ENCODE measurements around the gene PARP12.

The PARP12 gene

GRCh38 chr7:140055833-140056232 is 6.9 kb downstream of the PARP12 start:
- in situ Hi-C loops (cut with MboI; ENCODE audit: low pct_unique_long_range_greater_than_20kb, low sequenced_read_pairs, unreplicated experiment), result no loop called here
- TF ChIP-seq CTCF (IDR thresholded peaks at IDR 0.05; ENCODE audit: extremely low read depth, insufficient read depth, missing control alignments), result no peak
- no peak for DNase-seq (ENCODE audit: low spot score)

GRCh38 chr7:140054751-140055150 is 8.0 kb downstream of the PARP12 start:
- in situ Hi-C loops (cut with MboI; ENCODE audit: low pct_unique_long_range_greater_than_20kb, low sequenced_read_pairs, unreplicated experiment), result no loop called here
- no peak for DNase-seq (ENCODE audit: low spot score)
- TF ChIP-seq CTCF (IDR thresholded peaks at IDR 0.05; ENCODE audit: extremely low read depth, insufficient read depth, missing control alignments), result no peak

DNA sequence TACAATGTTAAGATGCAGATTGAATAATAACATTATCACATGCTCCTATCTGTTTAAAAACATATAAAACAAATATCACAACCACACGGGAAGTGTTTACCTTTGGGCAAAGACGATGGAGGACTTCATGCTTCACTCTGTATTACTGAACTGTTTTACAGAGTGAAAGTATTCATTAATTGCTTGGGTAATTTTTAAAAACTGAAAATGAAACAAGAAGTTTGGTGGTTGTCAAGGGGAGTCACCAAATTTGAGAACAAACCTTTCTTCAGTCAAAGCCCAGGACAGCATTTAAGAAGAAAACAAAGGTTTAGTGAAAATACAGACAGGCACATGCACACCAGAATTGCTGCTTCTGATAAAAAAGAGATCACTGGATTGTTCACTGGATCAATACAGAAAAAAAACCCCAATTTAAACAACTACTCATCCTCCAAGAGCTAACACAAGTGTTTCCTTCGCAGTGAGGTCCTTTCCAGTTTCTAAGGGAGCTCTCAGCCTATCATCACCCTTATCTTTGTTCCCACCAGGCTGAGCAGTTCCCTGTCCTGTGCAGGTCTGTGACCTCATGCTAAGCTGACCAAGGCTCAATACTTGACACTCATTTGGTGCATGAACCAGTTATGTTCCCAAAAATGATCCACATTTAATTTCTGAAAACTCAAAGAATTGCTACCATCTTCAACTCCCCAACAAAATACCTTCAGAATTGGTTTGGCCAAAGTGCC is 8.8 kb downstream of the PARP12 start:
- in situ Hi-C loops (cut with MboI; ENCODE audit: low pct_unique_long_range_greater_than_20kb, low sequenced_read_pairs, unreplicated experiment), result no loop called here
- TF ChIP-seq CTCF (IDR thresholded peaks at IDR 0.05; ENCODE audit: extremely low read depth, insufficient read depth, missing control alignments), result no peak
- peak; percentile 69 for DNase-seq (ENCODE audit: low spot score)

GRCh38 chr7:140051820-140052219 is 10.9 kb downstream of the PARP12 start:
- in situ Hi-C loops (cut with MboI; ENCODE audit: low pct_unique_long_range_greater_than_20kb, low sequenced_read_pairs, unreplicated experiment), result no loop called here
- no peak for TF ChIP-seq CTCF (IDR thresholded peaks at IDR 0.05; ENCODE audit: extremely low read depth, insufficient read depth, missing control alignments)
- no peak for DNase-seq (ENCODE audit: low spot score)

DNA sequence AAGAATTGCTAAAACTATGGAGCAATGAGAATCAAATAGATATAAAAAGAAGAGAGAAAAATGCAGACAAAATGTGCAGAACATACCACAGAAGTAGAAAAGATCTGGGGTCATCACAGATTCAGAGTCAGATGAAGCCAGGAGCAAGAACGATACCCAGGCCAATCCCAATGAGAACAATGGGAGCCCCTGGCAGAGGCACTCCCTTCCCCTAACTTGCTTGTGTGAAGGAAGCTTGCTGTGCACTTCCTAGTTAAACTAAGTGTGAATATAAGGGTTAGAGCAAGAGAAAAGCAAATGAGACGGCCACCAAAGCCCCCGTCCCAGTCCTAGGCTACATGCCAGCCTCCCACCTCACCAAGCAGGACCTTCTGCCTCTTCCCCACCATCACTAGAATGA is 12.7 kb downstream of the PARP12 start:
- no peak for DNase-seq (ENCODE audit: low spot score)
- in situ Hi-C loops (cut with MboI; ENCODE audit: low pct_unique_long_range_greater_than_20kb, low sequenced_read_pairs, unreplicated experiment), result no loop called here
- TF ChIP-seq CTCF (IDR thresholded peaks at IDR 0.05; ENCODE audit: extremely low read depth, insufficient read depth, missing control alignments), result no peak

DNA sequence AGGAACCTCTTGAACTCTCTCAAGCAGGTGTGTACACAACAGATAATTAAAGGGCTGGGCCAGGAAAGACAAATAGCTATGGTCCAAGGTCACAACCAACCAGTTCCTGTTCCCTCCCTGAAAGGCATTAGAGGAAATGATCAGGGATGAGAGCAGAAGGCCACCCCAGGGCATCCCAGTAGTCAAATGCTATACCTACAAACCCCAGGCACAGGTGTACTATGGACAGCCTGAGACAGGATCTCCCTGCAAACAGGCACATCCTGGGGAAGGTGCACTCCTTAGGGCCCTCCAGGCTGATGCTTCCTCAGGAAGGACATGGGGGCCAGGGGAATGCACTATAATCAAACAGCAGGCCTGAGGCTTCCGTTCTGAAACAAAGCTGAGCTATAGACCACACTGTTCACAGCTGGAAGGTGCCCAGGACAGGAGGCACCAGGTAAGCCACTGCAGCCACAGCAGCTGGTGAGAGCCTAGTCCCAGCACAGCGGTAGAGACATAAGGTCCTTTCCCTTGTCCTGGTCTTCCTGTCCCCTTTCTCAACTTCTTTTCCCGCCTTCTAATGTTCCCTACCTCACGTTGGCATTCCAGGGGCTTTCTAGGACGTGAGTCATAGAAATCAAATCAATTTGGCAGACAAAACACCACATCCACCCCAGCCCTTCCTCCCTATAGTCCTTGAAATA is 13.3 kb downstream of the PARP12 start:
- in situ Hi-C loops (cut with MboI; ENCODE audit: low pct_unique_long_range_greater_than_20kb, low sequenced_read_pairs, unreplicated experiment), result no loop called here

More for the DNA sequence above, 13.3 kb downstream of the PARP12 start:
- no peak for DNase-seq (ENCODE audit: low spot score)
- no peak for TF ChIP-seq CTCF (IDR thresholded peaks at IDR 0.05; ENCODE audit: extremely low read depth, insufficient read depth, missing control alignments)
